Measurements from ENCODE around the gene COP1.
"Not testable (repeated sequence)": the region's sequence is repeated elsewhere in the genome, so short reads cannot be mapped to it uniquely, and the experiment has no call there.

- TF ChIP-seq, protein P1, sequence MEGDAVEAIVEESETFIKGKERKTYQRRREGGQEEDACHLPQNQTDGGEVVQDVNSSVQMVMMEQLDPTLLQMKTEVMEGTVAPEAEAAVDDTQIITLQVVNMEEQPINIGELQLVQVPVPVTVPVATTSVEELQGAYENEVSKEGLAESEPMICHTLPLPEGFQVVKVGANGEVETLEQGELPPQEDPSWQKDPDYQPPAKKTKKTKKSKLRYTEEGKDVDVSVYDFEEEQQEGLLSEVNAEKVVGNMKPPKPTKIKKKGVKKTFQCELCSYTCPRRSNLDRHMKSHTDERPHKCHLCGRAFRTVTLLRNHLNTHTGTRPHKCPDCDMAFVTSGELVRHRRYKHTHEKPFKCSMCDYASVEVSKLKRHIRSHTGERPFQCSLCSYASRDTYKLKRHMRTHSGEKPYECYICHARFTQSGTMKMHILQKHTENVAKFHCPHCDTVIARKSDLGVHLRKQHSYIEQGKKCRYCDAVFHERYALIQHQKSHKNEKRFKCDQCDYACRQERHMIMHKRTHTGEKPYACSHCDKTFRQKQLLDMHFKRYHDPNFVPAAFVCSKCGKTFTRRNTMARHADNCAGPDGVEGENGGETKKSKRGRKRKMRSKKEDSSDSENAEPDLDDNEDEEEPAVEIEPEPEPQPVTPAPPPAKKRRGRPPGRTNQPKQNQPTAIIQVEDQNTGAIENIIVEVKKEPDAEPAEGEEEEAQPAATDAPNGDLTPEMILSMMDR (IDR thresholded peaks at IDR 0.05) = not testable (repeated sequence)
- not testable (repeated sequence) for TF ChIP-seq POLR2A (IDR thresholded peaks at IDR 0.05; ENCODE audit: low read length); RFX5 (IDR thresholded peaks at IDR 0.05); CHD4 (IDR thresholded peaks at IDR 0.05; ENCODE audit: borderline replicate concordance); ELK1 (IDR thresholded peaks at IDR 0.05; ENCODE audit: low read depth, low read length); BHLHE40 (IDR thresholded peaks at IDR 0.05; ENCODE audit: low read depth, low read length); MAFK (IDR thresholded peaks at IDR 0.05; ENCODE audit: partially characterized antibody); CEBPB (IDR thresholded peaks at IDR 0.05); RAD21 (conservative IDR thresholded peaks at IDR 0.05 in 1 of 2, IDR thresholded peaks at IDR 0.05 in 1 of 2); CHD2 (IDR thresholded peaks at IDR 0.05; ENCODE audit: low read length, partially characterized antibody); SREBF2 (IDR thresholded peaks at IDR 0.05)
These were observed 214.9 kb downstream of the COP1 start for GRCh38 chr1:175992202-175992601.

Measured in A549 (cell line).